Neutrophil (primary cell): ENCODE results near the gene NTPCR.
"Not testable (repeated sequence)": the region's sequence is repeated elsewhere in the genome, so short reads cannot be mapped to it uniquely, and the experiment has no call there.

Source experiments
- H3K27ac ChIP-seq: fragments of 200-600 bp; sonication (generic); 2 replicates; pipeline ENCODE4 v1.5.1; 2016; ENCODE audit warnings: mild to moderate bottlenecking, moderate library complexity
- H3K27me3 ChIP-seq: fragments of 200-600 bp; sonication (generic); 2 replicates; pipeline ENCODE4 v1.6.0; 2016; ENCODE audit warnings: mild to moderate bottlenecking
- H3K36me3 ChIP-seq: fragments of 200-600 bp; sonication (generic); 2 replicates; pipeline ENCODE4 v1.5.1; 2017
- H3K4me1 ChIP-seq, 2 experiments: fragments of 200-600 bp in 1 of 2; sonication (generic) in 1 of 2; 1 replicate in 1 of 2; 2 replicates in 1 of 2; pipeline versions ENCODE4 v1.5.1 to v1.6.1; 2013 to 2016; ENCODE audit warnings: low read depth in 1 of 2, low read length in 1 of 2, mild to moderate bottlenecking in 1 of 2, moderate library complexity in 1 of 2; ENCODE audit not compliant: control insufficient read depth in 1 of 2, insufficient read depth in 1 of 2
- H3K4me3 ChIP-seq, 2 experiments: fragments of 200-600 bp in 1 of 2; sonication (generic) in 1 of 2; 1 replicate in 1 of 2; 2 replicates in 1 of 2; pipeline ENCODE4 v1.5.1; 2013 to 2016; ENCODE audit warnings: low read depth in 1 of 2, low read length in 1 of 2, mild to moderate bottlenecking in 1 of 2, moderate library complexity in 1 of 2
- H3K9me3 ChIP-seq: fragments of 200-600 bp; sonication (generic); 2 replicates; pipeline ENCODE4 v1.5.1; 2016
- CTCF ChIP-seq: fragments of 200-600 bp; sonication (generic); IDR thresholded peaks from 2 replicates; pipeline ENCODE4 v1.5.1; 2016; ENCODE audit warnings: antibody characterized with exemption

Gene NTPCR

GRCh38 chr1:232922485-232922884 is 27.9 kb upstream of the NTPCR start:
- Histone ChIP-seq H3K4me3 (no peak overlapping the region), H3K27me3 (no peaks in the 10 kb centered on the region), H3K27ac (no peak overlapping the region), H3K36me3 (no peaks in the 10 kb centered on the region), H3K4me1 (no peaks in the 10 kb centered on the region), H3K9me3 (no peaks in the 10 kb centered on the region)
- no peak for TF ChIP-seq CTCF

- no peaks in the 10 kb centered on the region for H3K27me3 ChIP-seq
- H3K9me3 ChIP-seq, result no peaks in the 10 kb centered on the region
- H3K27ac ChIP-seq, result no peak overlapping the region
- H3K4me3 ChIP-seq, result no peak overlapping the region
- no peak for TF ChIP-seq CTCF
- no peaks in the 10 kb centered on the region for H3K36me3 ChIP-seq
- H3K4me1 ChIP-seq, result no peaks in the 10 kb centered on the region
Observed at GRCh38 chr1:232923739-232924386, 26.5 kb upstream of the NTPCR start.

- Histone ChIP-seq H3K9me3 (no peaks in the 10 kb centered on the region), H3K27ac (no peak overlapping the region), H3K36me3 (no peaks in the 10 kb centered on the region), H3K4me1 (no peaks in the 10 kb centered on the region), H3K27me3 (no peaks in the 10 kb centered on the region), H3K4me3 (no peak overlapping the region)
- no peak for TF ChIP-seq CTCF
Observed at GRCh38 chr1:232924874-232925273, 25.5 kb upstream of the NTPCR start.

DNA sequence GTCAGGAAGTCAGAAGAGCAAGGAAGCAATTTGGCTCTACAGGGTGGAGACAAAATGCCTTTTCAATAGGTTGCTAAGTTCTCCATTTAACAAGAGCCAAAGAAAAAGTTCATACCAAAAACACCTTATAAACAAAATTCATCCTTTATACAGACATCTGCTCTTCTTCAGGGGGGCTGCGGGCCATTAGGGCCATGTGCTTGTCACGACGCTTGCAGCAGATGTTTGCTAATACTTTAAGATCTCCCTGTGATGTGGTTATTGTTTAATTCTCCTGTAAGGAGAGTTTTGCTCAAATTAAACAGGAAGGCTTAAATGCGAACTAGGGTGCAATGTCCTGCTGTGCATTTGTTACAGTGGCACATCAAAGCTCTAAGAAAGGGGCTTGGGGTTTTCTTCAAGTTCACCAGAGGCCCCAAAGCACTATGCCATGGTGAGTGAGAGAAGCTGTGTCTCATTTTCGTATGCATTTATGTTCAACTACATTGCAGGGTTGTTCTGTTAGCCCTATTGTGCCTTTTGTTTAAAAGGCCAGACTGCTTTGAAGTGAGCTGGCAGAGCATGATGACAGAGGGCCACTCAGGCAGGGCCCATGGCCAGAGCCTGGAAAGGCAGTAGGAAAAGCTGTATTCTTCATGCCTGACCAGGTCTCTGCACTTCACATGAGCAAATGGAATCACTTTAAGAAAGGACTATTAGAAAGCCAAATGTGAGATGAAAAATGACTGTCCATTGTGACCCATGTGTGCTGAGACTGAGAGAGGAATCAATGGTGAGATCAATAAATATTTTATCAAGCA is 24.8 kb upstream of the NTPCR start:
- H3K27me3 ChIP-seq, result no peaks in the 10 kb centered on the region
- H3K4me1 ChIP-seq, result no peaks in the 10 kb centered on the region
- no peaks in the 10 kb centered on the region for H3K9me3 ChIP-seq
- no peak overlapping the region for H3K27ac ChIP-seq
- no peak overlapping the region for H3K4me3 ChIP-seq
- no peaks in the 10 kb centered on the region for H3K36me3 ChIP-seq
- no peak for TF ChIP-seq CTCF

DNA sequence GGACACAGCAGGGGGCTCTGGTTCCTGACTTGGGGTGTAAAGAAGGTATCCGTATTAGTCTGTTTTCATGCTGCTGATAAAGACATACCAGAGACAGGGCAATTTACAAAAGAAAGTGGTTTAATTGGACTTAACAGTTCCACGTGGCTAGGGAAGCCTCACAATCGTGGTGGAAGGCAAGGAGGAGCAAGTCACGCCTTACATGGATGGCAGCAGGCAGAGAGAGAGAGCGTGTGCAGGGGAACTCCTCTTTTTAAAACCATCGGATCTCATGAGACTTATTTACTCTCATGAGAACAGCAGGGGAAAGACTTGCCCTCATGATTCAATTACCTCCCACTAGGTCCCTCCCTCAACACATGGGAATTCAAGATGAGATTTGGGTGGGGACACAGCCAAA is 23.2 kb upstream of the NTPCR start:
- H3K4me3 ChIP-seq, H3K4me1 ChIP-seq, H3K9me3 ChIP-seq, H3K27me3 ChIP-seq, H3K36me3 ChIP-seq, H3K27ac ChIP-seq: not testable (repeated sequence)

- Histone ChIP-seq H3K27me3 (no peaks in the 10 kb centered on the region), H3K27ac (no peak overlapping the region), H3K4me3 (no peak overlapping the region), H3K4me1 (no peaks in the 10 kb centered on the region), H3K9me3 (no peaks in the 10 kb centered on the region), H3K36me3 (no peaks in the 10 kb centered on the region)
- TF ChIP-seq CTCF, result no peak
Observed at GRCh38 chr1:232927830-232928505, 22.4 kb upstream of the NTPCR start.
